Posterior vena cava (tissue), 2 donors: ENCODE results near the gene CLNK. TPM values are rescaled to one million over a fixed set of nuclear protein-coding genes. Genes with fewer than 3 reads are reported as not detected.
"Not testable (repeated sequence)": the region's sequence is repeated elsewhere in the genome, so short reads cannot be mapped to it uniquely, and the experiment has no call there.

Experiments
- DNase-seq: peaks from one replicate; pipeline ENCODE4 v3.0.0-alpha.2; 2020; ENCODE audit warnings: low spot score
- intact Hi-C, 2 donors: fragments of 100-400 bp; cut with DNase I; formaldehyde crosslinking; loops; one replicate each; pipeline versions ENCODE4 v1.14.1 to v1.14.2; 2022 to 2023
- total RNA-seq, 2 donors: library from RNA; stranded (reverse); fragmentation: NEBNext Ultra II Directional; extraction: Animal tissue kit (Norgen Biotek cat#: 25700); gene quantifications; one replicate each; pipeline ENCODE4 v1.2.1, GENCODE V29; 2021
- donor health status: DM: yes; HTN: yes; CAD: no.
- donor health status: DM: yes; HTN: yes; CAD: no.

The CLNK gene
- total RNA-seq, 2 donors from 2014 or later: 0.19 TPM

DNA sequence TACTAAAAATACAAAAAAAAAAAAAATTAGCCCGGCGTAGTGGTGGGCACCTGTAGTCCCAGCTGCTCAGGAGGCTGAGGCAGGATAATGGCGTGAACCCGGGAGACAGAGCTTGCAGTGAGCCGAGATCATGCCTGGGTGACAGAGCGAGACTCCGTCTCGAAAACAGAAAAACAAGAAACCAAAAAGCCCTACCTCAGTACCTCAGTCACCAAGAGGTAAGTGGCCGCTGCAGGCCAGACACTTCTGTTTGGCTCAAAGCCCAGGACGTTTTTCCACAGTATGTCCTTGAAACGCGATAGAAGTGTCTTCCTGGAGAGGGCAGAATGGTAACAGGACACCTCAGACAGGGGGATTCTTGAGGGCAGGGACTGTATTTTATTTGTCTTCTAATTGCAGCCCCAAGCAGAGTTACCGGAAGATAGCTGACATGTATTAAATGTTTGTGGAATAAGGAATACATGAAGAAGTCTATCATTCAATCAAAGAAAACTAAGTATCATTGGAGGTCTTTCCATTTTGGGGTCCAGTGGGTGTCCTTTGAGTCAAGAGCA is 63.6 kb downstream of the CLNK start:
- DNase-seq: no peak
- intact Hi-C loops: no loop called here

GRCh38 chr4:10619855-10620254 is 64.7 kb downstream of the CLNK start:
- DNase-seq: no peak

GRCh38 chr4:10619220-10619619 is 65.3 kb downstream of the CLNK start:
- DNase-seq: no peak
- intact Hi-C loops: loop anchor here in 1 of 2 donors (5.0 kb wide), 1 partner anchor 1648 kb away; no protein-coding TSS in a partner anchor

More at GRCh38 chr4:10619855-10620254, 64.7 kb downstream of the CLNK start:
- intact Hi-C loops: loop anchor here in 1 of 2 donors (5.0 kb wide), 1 partner anchor 1647 kb away; no protein-coding TSS in a partner anchor

DNA sequence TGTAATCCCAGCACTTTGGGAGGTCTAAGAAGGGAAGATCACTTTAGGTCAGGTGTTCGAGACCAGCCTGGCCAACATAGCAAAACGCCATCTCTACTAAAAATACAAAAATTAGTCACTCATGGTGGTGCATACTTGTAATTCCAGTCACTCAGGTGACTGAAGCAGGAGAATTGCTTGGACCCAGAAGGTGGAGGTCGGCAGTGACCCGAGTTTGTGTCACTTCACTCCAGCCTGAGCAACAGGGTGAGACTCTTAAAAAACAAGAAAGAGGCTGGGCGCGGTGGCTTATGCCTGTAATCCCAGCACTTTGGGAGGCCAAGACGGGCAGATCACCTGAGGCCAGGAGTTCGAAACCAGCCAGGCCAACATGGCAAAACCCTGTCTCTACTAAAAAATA is 69.6 kb downstream of the CLNK start:
- DNase-seq: not testable (repeated sequence)
- intact Hi-C loops: loop anchor here in 1 of 2 donors (5.0 kb wide), 1 partner anchor 1652 kb away; no protein-coding TSS in a partner anchor

GRCh38 chr4:10613926-10614478 is 70.6 kb downstream of the CLNK start:
- DNase-seq: no peak
- intact Hi-C loops: no loop called here

DNA sequence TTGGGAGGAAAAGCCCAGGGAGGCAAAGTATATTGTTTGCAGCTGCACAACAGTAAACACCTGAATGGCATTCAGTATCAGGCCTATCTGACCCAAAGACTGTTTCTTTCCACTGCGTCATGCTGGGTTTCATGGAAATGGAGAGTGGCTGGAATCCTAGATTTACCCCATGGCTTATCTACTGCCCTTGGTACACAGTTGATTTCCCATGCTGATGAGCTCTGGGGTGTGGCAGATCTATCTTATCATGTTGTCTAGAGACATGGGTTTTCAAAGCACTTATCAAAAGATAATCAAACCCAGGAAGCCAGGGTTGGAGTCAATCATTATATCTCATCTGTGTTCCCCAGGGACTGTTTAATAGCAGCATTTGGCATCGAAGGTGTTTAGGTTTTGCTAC is 72.1 kb downstream of the CLNK start:
- no peak for DNase-seq
- intact Hi-C loops: no loop called here

DNA sequence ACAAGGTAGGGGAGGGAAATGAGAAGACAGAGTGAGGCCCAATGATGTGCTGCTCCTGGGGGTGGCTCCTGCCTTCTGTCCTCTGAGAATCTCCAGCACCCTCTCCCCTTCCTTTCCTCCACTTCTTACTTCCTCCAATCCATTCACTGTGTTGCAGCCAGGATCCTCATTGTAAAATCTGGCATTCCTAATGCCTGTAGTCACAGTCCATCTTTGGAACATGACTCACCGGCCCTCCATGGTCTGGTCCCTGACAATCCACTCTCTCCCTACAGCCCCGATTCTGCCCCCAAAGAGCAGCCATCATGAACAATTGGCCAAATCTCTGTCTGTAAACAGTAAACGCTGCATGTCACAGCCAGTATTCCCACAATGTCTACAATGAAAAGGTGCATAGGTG is 72.9 kb downstream of the CLNK start:
- DNase-seq: no peak
- intact Hi-C loops: no loop called here

DNA sequence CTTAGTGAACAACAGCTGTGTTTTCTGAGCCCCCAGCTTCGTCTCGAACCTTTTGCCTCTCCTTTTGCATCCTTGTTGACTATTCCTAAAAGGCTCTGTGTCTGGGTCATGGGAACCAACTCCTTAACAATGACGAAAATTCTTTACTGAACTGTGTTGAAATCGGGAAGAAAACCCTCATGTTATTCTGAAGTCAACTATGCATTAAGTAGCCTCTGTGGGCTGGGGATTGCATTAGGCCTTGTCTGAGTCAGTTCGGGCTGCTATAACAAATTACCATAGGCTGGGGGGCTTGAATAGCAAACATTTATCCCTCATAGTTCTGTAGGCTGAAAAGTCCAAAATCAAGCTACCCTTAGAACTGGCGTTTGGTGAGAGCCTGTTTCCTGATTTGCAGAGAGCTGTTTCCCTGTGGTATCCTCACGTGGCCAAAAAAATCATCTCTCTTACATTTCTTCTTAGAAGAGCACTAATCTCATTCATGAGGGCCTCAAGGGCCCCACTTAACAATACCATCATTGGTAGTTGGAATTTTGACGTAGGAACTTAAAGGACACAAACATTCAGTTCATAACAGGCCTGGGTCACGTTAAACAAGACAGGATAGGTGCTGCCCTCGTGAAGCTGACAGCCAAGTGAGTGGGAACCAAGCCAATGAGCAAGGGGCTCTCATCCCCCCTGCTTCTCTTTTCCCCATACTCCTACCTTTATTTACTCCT is 75.9 kb downstream of the CLNK start:
- no peak for DNase-seq

DNA sequence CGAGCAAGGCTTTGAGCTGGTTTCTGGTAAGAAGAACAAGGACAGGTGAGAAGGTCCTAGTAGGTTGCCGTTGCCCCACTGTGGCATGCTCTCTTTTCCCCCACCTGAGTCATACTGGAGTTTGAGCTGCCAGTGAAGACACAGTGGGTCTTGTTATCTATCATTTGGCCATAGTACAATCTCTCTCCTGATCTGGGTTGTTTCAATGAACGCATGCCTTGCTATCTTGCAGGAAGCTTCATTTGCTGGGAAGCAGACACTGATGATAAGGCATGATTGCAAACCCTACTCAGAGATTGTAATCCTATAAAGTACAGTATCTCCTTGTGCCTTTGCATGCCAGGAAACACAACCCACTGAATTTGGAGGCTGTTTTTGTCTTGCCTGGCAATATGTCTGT is 77.4 kb downstream of the CLNK start:
- no peak for DNase-seq
- intact Hi-C loops: no loop called here

More for the DNA sequence above, 75.9 kb downstream of the CLNK start:
- intact Hi-C loops: no loop called here

DNA sequence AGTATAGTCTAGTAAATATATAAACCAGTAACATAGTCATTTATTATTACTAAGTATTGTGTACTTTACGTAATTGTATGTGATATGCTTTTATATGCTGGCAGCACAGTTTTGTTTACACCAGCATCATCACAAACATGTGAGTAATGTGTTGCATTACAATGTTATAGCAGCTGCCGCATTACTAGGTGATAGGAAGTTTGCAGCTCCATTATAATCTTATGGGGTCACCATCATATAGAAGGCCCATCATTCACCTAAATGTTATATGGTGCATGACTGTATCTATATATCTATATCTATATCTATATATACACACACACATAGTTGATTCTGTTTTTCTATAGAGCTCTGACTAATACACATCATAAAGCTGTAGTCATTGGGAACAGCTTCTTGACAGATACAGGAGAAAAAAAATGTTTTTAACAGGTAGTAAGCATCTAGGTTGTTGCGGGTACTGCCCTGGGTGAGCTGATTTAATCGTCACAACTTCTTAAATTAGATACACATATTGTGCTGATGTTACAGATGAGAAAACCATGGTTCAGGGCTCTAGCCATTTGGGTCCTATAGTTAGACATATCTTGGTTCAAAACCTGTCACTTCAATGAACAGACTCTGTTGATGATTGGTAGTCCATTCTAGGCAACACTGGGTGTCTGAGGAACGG is 77.9 kb downstream of the CLNK start:
- intact Hi-C loops: no loop called here
- no peak for DNase-seq

- intact Hi-C loops: no loop called here
- no peak for DNase-seq
These were observed 78.7 kb downstream of the CLNK start for GRCh38 chr4:10605746-10606482.

DNA sequence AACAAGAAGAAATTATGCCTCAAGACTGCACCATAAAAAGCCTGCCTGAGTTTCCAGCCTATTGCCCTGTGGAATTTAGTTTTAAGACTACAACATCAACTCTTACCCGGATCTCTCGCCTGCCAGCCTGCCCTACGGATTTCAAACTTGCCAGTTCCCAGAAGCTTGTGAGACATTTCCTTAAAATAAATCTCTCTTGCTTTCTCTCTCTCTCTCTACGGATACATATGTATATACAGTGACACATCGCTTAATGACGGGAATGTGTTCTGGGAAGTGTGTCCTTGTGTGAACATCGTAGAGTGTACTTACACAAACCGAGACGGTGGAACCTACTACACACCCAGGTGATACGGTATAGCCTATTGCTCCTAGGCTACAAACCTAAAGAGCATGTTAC is 79.5 kb downstream of the CLNK start:
- intact Hi-C loops: no loop called here
- DNase-seq: no peak

GRCh38 chr4:10599574-10599973 is 85.0 kb downstream of the CLNK start:
- intact Hi-C loops: no loop called here
- no peak for DNase-seq

DNA sequence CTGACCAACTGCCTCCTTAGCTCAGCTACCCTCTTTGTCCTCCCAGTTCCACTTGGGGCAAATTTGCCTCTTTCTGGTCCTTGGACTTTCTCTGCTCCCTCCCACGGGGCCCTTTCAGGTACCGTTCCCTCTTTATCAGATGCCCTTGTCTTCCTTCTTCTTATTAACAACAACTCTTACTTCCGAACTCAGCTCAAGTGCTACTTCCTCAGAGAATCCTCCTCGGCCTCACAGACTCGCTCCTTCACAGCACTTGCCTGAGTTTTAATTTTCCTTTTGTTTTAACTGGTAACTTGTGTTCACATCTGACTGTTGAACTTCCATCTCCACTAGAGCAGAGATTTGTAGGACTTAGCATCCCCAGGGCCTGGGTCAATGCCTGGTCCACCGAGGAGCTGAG is 85.7 kb downstream of the CLNK start:
- no peak for DNase-seq
- intact Hi-C loops: no loop called here

- intact Hi-C loops: no loop called here
- no peak for DNase-seq
These were observed 87.8 kb downstream of the CLNK start for GRCh38 chr4:10596586-10597290.

DNA sequence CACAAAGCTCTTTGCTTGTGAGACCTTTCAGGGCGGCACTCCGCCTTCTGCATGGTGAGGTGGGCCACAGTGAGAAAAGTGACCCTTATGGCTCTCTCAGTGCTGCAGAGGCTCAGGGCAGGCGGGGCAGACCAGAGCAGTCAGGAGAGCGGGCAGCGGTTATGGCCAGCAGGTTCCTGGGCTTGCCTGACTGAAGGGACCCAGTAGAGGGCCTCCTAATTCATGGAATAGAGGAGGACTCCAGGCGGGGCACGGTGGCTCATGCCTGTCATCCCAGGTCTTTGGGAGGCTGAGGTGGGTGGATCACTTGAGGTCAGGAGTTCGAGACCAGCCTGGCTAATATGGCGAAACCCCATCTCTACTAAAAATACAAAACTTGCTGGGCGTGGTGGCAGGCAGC is 91.4 kb downstream of the CLNK start:
- no peak for DNase-seq

DNA sequence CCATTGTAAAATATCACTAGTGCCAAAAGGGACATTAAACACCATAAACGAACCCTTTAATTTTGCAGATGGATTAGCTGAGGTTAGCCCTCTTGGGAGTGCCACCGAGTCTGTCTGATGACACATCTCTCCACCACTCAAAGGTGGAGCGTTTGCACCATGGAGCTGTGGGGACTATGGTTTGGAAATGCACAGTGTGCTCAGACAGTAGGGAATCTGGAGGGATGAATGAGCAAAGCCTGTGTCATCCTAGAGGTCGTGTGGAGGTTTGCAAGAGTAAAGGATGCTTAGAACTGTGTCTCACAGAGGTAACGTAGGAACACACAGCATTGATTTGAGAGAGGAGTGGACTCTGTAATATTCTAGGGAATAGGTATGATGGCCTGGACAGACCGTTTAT is 93.7 kb downstream of the CLNK start:
- intact Hi-C loops: no loop called here
- DNase-seq: no peak

More for the DNA sequence above, 91.4 kb downstream of the CLNK start:
- intact Hi-C loops: no loop called here

- no peak for DNase-seq
- intact Hi-C loops: loop anchor here in 1 of 2 donors (5.0 kb wide), 1 partner anchor 1173 kb away; no protein-coding TSS in a partner anchor
These were observed 94.8 kb downstream of the CLNK start for GRCh38 chr4:10589799-10590198.

DNA sequence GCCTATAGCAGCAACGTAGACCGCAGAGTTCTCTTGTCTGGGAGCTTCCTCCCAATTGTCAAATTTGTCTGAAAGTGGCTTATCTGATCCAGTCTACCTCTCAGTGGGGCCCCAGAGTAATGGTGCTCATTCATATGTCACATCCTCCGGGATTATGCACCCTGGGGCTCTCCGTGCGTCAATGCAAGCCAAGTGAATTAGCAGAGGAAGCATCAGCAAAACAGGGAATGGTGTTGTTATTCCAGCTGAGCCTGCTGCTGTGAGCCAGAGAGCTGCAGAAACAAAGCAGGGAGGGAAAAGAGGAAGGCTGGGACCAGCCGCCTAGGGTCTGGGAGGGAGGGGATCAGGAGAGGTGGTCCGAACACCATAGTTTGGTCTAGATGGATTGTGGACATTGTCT is 95.2 kb downstream of the CLNK start:
- intact Hi-C loops: loop anchor here in 1 of 2 donors (5.0 kb wide), 1 partner anchor 1173 kb away; no protein-coding TSS in a partner anchor
- DNase-seq: no peak
